ENCODE measurements around the gene CHST15. TPM values are rescaled to one million over a fixed set of nuclear protein-coding genes. Genes with fewer than 3 reads are reported as not detected.

CHST15 gene
- total RNA-seq, 2 donors from 2014 or later: 7.5 to 14.9 TPM

GRCh38 chr10:124039483-124040013 lies 53.9 kb downstream of the CHST15 start:
- DNase-seq: no peak
- Histone ChIP-seq H3K4me3 (ENCODE audit: low read length) (no peak overlapping the region), H3K27ac (ENCODE audit: low read depth, low read length) (no peak overlapping the region), H3K9me3 (ENCODE audit: control insufficient read depth, low read length) (no peaks in the 10 kb centered on the region), H3K9ac (ENCODE audit: extremely low read depth, low read length, poor library complexity, severe bottlenecking) (no peak overlapping the region), H3K27me3 (ENCODE audit: control insufficient read depth, insufficient read depth, low read length, poor library complexity, severe bottlenecking) (no peaks in the 10 kb centered on the region), H3K36me3 (ENCODE audit: control insufficient read depth, insufficient read depth, low read length) (peaks cover 11% of the 10 kb centered on the region), H3K4me1 (ENCODE audit: control insufficient read depth, insufficient read depth, low read length) (no peaks in the 10 kb centered on the region)
- TF ChIP-seq, protein P1, sequence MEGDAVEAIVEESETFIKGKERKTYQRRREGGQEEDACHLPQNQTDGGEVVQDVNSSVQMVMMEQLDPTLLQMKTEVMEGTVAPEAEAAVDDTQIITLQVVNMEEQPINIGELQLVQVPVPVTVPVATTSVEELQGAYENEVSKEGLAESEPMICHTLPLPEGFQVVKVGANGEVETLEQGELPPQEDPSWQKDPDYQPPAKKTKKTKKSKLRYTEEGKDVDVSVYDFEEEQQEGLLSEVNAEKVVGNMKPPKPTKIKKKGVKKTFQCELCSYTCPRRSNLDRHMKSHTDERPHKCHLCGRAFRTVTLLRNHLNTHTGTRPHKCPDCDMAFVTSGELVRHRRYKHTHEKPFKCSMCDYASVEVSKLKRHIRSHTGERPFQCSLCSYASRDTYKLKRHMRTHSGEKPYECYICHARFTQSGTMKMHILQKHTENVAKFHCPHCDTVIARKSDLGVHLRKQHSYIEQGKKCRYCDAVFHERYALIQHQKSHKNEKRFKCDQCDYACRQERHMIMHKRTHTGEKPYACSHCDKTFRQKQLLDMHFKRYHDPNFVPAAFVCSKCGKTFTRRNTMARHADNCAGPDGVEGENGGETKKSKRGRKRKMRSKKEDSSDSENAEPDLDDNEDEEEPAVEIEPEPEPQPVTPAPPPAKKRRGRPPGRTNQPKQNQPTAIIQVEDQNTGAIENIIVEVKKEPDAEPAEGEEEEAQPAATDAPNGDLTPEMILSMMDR (conservative IDR thresholded peaks at IDR 0.05): no peak
- Mint-ChIP-seq H3K27ac (no peak overlapping the region), H3K27me3 (ENCODE audit: insufficient read depth) (no peaks in the 10 kb centered on the region), H3K4me3 (no peak overlapping the region), H3K4me1 (no peaks in the 10 kb centered on the region), H3K36me3 (ENCODE audit: low read depth) (peaks cover 20% of the 10 kb centered on the region), H3K9me3 (no peaks in the 10 kb centered on the region)
- WGBS, 2 experiments (ENCODE audit: insufficient coverage in 1 of 2, insufficient read length in 1 of 2): 92 to 97% methylated on average over 9 to 11 of the region's 11 CpGs

DNA sequence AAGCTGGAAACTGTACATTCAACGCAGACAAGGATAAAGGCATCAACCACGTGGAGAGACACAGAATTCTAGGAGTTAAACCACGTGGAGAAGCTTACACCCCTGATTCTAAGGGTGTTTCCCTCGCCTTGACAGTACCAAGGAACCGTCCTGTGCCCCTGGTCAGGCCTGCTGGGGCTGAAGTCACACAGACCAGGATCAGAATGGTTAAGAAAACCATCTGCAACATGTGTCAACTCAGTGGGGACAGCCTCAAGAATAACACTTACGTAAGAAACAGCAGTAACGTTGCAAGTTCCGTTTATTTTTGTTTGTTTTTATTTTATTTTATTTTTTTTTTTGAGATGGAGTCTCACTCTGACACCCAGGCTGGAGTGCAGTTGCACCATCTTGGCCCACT lies 55.6 kb downstream of the CHST15 start:
- no peak overlapping the region for H3K9ac ChIP-seq (ENCODE audit: extremely low read depth, low read length, poor library complexity, severe bottlenecking)
- H3K9me3 Mint-ChIP-seq: no peaks in the 10 kb centered on the region
- peaks cover 18% of the 10 kb centered on the region for H3K36me3 Mint-ChIP-seq (ENCODE audit: low read depth)
- peaks cover 7% of the 10 kb centered on the region for H3K4me1 Mint-ChIP-seq
- H3K9me3 ChIP-seq (ENCODE audit: control insufficient read depth, low read length): no peaks in the 10 kb centered on the region
- no peak overlapping the region for H3K4me3 ChIP-seq (ENCODE audit: low read length)
- no peaks in the 10 kb centered on the region for H3K4me1 ChIP-seq (ENCODE audit: control insufficient read depth, insufficient read depth, low read length)
- no peak overlapping the region for H3K4me3 Mint-ChIP-seq
- H3K27me3 Mint-ChIP-seq (ENCODE audit: insufficient read depth): no peaks in the 10 kb centered on the region
- 90 to 91% methylated on average over 6 to 8 of the region's 8 CpGs for WGBS, 2 experiments (ENCODE audit: insufficient coverage in 1 of 2, insufficient read length in 1 of 2)
- DNase-seq: no peak
- no peak overlapping the region for H3K27ac Mint-ChIP-seq
- H3K27me3 ChIP-seq (ENCODE audit: control insufficient read depth, insufficient read depth, low read length, poor library complexity, severe bottlenecking): no peaks in the 10 kb centered on the region
- TF ChIP-seq, protein P1 (conservative IDR thresholded peaks at IDR 0.05): no peak
- H3K36me3 ChIP-seq (ENCODE audit: control insufficient read depth, insufficient read depth, low read length): peaks cover 11% of the 10 kb centered on the region
- no peak overlapping the region for H3K27ac ChIP-seq (ENCODE audit: low read depth, low read length)

DNA sequence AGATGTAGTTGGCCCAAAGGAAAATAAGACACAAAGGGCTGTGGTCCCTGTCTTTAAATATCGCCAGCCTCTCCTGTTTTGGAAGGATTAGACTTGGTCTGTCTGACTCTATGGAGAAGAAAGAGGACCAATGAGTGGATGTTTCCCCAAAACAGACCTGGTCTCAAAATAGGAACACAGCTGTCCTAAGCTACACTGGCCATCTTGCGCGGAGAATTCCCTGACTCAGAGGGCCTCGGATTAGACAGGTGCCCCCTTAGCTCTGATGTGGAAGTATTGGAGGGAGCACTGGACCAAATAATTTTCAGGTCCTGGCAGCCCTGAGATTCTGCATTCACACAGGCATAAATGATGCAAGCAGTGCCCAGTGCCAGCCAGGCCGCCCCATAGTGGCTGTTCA lies 56.1 kb downstream of the CHST15 start:
- Histone ChIP-seq H3K4me1 (ENCODE audit: control insufficient read depth, insufficient read depth, low read length) (no peaks in the 10 kb centered on the region), H3K27me3 (ENCODE audit: control insufficient read depth, insufficient read depth, low read length, poor library complexity, severe bottlenecking) (no peaks in the 10 kb centered on the region), H3K9me3 (ENCODE audit: control insufficient read depth, low read length) (no peaks in the 10 kb centered on the region), H3K4me3 (ENCODE audit: low read length) (no peak overlapping the region), H3K27ac (ENCODE audit: low read depth, low read length) (no peak overlapping the region), H3K36me3 (ENCODE audit: control insufficient read depth, insufficient read depth, low read length) (peaks cover 10% of the 10 kb centered on the region), H3K9ac (ENCODE audit: extremely low read depth, low read length, poor library complexity, severe bottlenecking) (no peak overlapping the region)
- Mint-ChIP-seq H3K27ac (no peak overlapping the region), H3K4me1 (peaks cover 10% of the 10 kb centered on the region), H3K4me3 (no peak overlapping the region), H3K9me3 (no peaks in the 10 kb centered on the region), H3K27me3 (ENCODE audit: insufficient read depth) (no peaks in the 10 kb centered on the region), H3K36me3 (ENCODE audit: low read depth) (peaks cover 18% of the 10 kb centered on the region)
- DNase-seq: no peak
- WGBS, 2 experiments (ENCODE audit: insufficient coverage in 1 of 2, insufficient read length in 1 of 2): 94 to 97% methylated on average over 5 of the region's 5 CpGs
- TF ChIP-seq, protein P1 (conservative IDR thresholded peaks at IDR 0.05): no peak
